ENCODE results near the gene PTMS. TPM values are rescaled to one million over a fixed set of nuclear protein-coding genes. Genes with fewer than 3 reads are reported as not detected.

The PTMS gene
- total RNA-seq, 6 donors from 2014 or later = 142 to 463 (median 224) TPM

GRCh38 chr12:6769666-6770065 is 3.5 kb downstream of the PTMS start:
- H3K36me3 ChIP-seq = peaks cover 0 to 21% (median 19%) of the 10 kb centered on the region in 4 donors
- no peaks in the 10 kb centered on the region for H3K9me3 ChIP-seq
- ATAC-seq (ENCODE audit: low FRiP score in 2 of 2) (no peak), DNase-seq (no peak)
- H3K27me3 ChIP-seq = peaks cover 0 to 2% (median 0%) of the 10 kb centered on the region in 4 donors
- 59 to 66% methylated on average over 4 of the region's 4 CpGs for WGBS, 2 donors
- H3K4me1 ChIP-seq = peaks cover 55 to 74% (median 59%) of the 10 kb centered on the region in 4 donors
- peak overlapping the region in 1 of 4 donors; percentile 10 for H3K27ac ChIP-seq
- no peak for TF ChIP-seq POLR2AphosphoS5 (IDR thresholded peaks at IDR 0.05)
- no peak for TF ChIP-seq POLR2A (IDR thresholded peaks at IDR 0.05)
- no peak for TF ChIP-seq CTCF (IDR thresholded peaks at IDR 0.05)
- TF ChIP-seq EP300 (IDR thresholded peaks at IDR 0.05) = no peak
- H3K4me3 ChIP-seq = no peak overlapping the region

GRCh38 chr12:6770094-6770493 is 3.9 kb downstream of the PTMS start:
- 82 to 87% methylated on average over 8 to 12 of the region's 12 CpGs for WGBS, 2 donors
- no peak for ATAC-seq (ENCODE audit: low FRiP score in 2 of 2)
- no peak overlapping the region for H3K4me3 ChIP-seq
- peaks cover 0 to 2% (median 0%) of the 10 kb centered on the region in 4 donors for H3K27me3 ChIP-seq
- peaks cover 51 to 69% (median 55%) of the 10 kb centered on the region in 4 donors for H3K4me1 ChIP-seq
- H3K9me3 ChIP-seq = no peaks in the 10 kb centered on the region
- H3K36me3 ChIP-seq = peaks cover 0 to 21% (median 19%) of the 10 kb centered on the region in 4 donors
- TF ChIP-seq POLR2AphosphoS5 (IDR thresholded peaks at IDR 0.05) = no peak
- no peak for TF ChIP-seq CTCF (IDR thresholded peaks at IDR 0.05)
- no peak for TF ChIP-seq POLR2A (IDR thresholded peaks at IDR 0.05)
- TF ChIP-seq EP300 (IDR thresholded peaks at IDR 0.05) = no peak
- H3K27ac ChIP-seq = peak overlapping the region in 2 of 4 donors; percentile 56 to 73
- no peak for DNase-seq

- Histone ChIP-seq H3K36me3 (peaks cover 0 to 21% (median 19%) of the 10 kb centered on the region in 4 donors), H3K9me3 (no peaks in the 10 kb centered on the region), H3K27me3 (peaks cover 0 to 2% (median 0%) of the 10 kb centered on the region in 4 donors), H3K4me3 (no peak overlapping the region), H3K4me1 (peaks cover 46 to 64% (median 50%) of the 10 kb centered on the region in 4 donors), H3K27ac (peak overlapping the region in 3 of 4 donors; percentile 56 to 73 (median 72))
- TF ChIP-seq EP300 (IDR thresholded peaks at IDR 0.05) = no peak
- no peak for TF ChIP-seq POLR2A (IDR thresholded peaks at IDR 0.05)
- no peak for TF ChIP-seq CTCF (IDR thresholded peaks at IDR 0.05)
- TF ChIP-seq POLR2AphosphoS5 (IDR thresholded peaks at IDR 0.05) = no peak
- ATAC-seq (ENCODE audit: low FRiP score in 2 of 2) = no peak
- WGBS, 2 donors = 89 to 91% methylated on average over 10 of the region's 10 CpGs
- DNase-seq = no peak
These were observed 4.4 kb downstream of the PTMS start for GRCh38 chr12:6770600-6770999.

GRCh38 chr12:6771091-6771495 is 4.9 kb downstream of the PTMS start:
- TF ChIP-seq POLR2AphosphoS5 (IDR thresholded peaks at IDR 0.05) (no peak), POLR2A (IDR thresholded peaks at IDR 0.05) (no peak), CTCF (IDR thresholded peaks at IDR 0.05) (no peak), EP300 (IDR thresholded peaks at IDR 0.05) (no peak)
- DNase-seq = peak in 1 of 2 donors; percentile 58
- H3K36me3 ChIP-seq = peaks cover 0 to 21% (median 19%) of the 10 kb centered on the region in 4 donors
- no peaks in the 10 kb centered on the region for H3K9me3 ChIP-seq
- peaks cover 0 to 2% (median 0%) of the 10 kb centered on the region in 4 donors for H3K27me3 ChIP-seq
- H3K4me3 ChIP-seq = no peak overlapping the region
- 74 to 100% methylated on average over 2 to 4 of the region's 4 CpGs for WGBS, 2 donors
- peak overlapping the region in 3 of 4 donors; percentile 56 to 73 (median 72) for H3K27ac ChIP-seq
- ATAC-seq (ENCODE audit: low FRiP score in 2 of 2) = peak in 1 of 2 donors; percentile 31
- peaks cover 41 to 61% (median 47%) of the 10 kb centered on the region in 4 donors for H3K4me1 ChIP-seq

Measured in upper lobe of left lung (tissue), 6 donors.